HG02642 (cell line): ENCODE results near the gene PBX1.

Experiments used
- ATAC-seq: cut with Tn5 transposase; IDR thresholded peaks from one replicate; pipeline ENCODE4 v1.9.1; 2021; ENCODE audit warnings: mild to moderate bottlenecking; ENCODE audit not compliant: unreplicated experiment, poor library complexity

The PBX1 gene

DNA sequence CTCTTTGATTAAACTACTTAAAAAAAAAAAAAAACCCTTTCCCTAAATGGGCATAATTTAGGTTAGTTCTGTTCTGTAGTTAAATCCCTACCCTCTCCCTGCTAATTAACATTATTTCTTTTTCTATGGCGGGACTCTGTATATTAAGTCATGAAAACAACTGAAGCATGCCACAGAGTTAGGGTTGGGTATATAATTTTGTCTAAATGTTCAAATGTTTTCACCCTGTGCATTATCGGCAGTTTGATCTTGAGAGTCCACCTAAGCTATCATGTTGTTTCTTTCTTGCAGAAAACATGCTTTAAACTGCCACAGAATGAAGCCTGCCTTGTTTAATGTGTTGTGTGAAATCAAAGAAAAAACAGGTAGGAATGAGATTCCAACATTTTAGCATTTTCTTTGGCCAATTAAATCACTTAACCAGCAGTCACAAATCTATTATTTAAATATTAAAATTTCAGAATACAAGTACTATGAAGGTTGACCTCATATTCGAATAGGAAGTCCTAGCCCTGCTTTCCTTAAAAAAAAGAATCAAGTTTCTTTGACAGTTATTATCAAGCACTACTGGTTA, 4.0 kb downstream of the PBX1 start:
- no peak for ATAC-seq

DNA sequence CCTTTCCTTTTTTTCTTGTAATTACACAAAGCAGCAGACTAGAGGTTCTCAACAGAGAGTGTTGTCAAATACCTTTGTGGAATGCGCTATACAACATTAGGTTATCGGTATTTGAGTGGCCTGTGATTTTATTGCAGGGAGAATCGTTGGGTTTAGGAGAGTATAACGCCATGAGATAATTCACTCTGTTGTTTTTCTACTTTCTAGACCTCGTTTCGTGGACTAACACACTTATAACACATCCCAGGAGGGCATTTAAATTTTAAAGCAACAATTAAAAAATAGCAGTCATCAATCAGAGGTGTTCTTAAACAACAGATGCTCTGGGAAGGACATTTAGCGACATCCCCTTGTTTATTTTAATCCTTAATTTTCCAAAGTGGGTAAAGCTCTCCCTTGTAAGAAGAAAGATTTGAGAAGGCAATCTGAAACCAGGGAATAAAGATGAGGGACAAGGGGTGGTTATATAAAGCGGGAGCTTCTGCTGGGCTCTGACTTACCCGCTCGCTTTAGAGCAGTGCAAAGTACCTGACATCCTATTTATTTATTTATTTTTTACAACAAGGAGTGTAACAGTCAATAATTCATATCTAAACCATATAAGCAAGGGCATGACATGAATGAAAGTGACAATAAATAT, 4.9 kb downstream of the PBX1 start:
- no peak for ATAC-seq

DNA sequence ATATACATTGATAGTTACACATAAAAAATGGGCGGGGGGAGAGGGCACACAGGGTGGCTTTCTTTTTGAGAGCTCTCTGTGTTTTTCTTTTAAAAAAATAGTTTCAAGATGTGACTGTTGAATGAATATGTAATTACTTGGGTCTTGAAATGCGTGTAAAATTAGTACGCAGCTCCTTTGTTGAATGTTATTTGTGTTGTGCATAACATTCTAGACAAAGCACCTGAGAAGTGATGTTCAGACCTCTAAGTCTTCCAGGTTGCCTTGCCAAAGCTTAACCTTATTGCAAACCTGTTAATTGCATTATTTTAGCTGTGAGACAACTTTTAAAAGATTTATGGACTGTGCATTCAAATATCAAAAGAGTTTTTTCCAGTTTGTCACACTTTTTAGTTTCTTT, 5.4 kb downstream of the PBX1 start:
- no peak for ATAC-seq

DNA sequence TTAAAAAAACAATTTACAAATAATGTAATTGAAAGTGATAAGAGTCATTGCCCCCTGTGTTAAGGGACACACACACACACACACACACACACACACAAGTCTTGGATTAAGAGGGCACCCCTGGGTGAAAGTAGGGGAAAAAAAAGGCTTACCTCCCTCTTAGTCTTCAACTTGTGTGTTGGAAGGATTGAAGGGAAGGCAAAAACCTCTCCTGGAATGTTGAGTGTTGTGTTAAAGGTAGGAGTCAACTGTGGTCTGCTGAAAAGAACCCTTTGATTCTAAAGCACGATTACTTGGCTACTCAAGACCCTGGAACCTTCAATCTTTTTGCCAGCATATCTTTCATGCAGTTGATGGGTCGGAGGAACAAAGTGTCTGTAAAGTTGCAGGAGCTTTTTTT, 6.4 kb downstream of the PBX1 start:
- ATAC-seq, result no peak

DNA sequence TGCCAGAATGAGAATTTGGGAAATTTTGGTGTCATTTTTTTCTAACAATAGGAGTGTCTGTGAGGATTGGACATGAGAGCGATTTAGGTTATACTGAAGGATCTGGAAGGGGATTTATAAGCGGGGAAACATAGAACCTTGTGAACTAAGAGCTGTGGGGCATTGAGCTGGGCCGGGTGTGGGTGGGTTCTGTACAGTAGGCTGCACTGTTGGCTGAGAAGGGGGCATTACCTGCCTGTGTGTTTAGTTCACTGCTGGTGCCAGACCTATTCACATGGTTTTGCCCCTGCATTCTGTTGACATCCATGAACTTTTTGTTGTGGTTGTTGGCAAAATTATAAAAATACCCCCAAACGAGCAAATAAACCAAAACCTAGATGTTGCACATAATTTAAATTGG, 8.8 kb downstream of the PBX1 start:
- ATAC-seq, result no peak

DNA sequence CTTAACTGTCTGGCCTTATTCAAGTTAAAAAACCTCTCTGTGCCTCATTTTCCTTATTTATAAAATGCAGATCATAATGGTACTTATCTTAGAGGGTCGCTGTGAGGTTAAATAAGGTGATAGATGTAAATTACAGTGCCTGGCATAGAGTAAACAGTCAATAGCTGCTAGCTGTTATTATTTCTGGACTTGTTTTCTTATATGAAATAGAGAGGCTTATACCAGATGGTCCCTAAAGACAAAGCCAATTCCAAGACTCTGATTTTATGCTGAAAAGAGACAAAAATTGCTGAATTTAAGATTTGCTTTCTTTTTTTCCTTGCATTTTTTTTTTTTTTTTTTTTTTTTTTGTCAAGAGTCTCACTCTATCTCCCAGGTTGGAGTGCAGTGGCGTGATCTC, 10.3 kb downstream of the PBX1 start:
- no peak for ATAC-seq

DNA sequence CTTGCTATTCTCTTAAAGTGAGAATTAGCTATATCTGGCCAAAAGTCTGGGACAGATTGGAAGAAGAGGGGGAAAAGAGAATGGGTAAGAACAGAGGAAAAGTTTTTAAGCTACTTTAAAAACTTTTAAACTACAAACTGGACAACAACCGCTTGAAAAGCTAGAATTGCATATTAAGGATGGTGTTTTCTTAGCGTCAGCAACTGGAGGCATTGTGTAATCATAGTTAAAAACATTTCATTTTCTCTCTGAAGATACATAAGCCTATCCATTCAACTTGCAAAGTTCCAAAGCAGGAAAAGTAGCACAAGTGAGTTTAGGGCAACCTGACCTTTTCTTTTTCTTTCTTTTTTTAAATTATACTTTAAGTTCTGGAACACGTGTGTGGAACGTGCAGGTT, 10.9 kb downstream of the PBX1 start:
- ATAC-seq, result no peak

DNA sequence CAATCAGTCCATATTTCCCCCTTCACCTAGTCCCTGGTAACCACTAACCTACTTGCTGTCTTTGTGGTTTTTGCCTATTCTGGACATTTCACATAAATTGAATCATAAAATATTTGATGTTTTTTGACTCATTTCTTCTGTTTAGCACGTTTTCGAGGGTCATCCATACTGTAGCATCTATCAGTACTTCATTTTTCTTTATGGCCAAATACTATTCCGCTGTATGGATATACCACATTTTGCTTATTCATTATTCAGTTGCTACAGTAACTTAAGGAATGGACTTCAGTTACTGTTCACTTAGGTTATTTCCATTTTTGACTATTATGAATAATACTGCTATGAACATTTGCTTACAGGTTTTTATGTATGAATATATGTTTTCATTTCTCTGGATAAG, 12.3 kb downstream of the PBX1 start:
- ATAC-seq, result no peak

DNA sequence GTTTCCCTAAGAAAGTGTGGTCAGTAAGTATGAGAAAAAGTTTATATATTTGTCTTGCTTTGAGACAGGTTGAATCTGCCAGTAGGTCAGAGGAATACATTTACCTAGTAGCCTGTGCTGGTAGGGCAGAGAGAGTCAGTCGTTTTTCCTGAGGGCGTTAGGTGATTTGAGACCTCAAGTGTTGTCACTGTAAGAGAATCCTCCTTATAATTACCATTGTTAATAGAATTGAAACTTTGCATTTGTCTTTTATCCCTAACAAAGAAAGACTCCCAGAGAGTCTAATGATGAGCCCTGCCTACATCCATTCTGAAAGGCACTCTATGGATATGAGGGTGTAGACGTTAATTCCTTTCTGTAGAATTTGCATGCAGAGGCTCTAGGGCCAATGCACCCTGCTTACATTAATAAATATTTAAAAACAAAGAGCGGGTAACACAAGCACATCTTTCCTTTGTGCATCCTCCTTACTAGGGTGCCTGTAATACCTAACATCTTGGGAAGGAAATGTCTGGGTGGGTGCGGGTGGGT, 16.4 kb downstream of the PBX1 start:
- no peak for ATAC-seq

DNA sequence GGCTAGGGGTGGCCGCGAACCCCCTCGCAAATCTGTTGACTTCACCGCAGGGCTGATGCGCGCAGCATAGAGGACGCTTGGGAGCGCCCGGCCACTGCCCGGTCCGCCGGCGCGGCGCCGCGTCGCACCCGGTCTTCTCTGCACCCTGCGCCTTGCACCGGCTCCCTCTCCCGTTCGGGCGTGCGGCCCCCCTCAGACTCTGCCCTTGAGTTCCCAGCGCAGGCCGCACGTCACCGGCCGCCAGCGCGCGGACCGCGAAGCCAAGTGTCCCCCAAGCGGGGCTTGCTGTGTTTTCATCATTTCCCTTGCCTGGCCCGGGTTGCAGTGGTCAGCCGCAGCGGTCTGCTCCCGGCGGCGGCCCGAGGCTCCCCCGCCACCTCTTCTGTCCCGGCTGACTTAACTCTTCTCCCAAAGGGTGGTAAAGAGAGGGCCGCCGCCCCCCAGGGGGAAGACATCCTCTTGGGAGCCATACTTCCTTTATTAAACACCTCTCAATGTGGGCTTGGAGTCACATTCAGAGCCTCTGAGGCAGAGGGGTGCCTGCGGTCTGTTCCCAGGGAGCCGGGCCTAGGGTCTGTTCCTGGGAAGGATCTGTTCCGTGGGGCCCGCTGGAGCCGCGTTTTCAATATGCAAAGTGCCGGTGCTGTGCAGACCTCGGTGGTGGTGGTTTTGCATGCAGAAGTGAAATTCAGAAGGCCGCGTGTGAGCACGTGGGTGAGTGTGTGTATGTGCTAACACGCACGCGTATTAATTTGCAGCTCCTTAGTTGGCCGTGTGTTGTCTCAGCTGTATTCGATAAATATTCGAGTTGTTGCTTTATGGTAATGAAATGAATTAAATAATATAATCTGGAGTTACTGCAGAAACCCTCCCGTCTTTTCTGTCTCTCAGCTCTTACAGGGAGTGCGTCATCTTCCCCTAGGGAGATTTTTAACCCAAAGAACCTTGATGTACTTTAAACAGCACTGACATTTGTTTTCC, 17.6 kb downstream of the PBX1 start:
- no peak for ATAC-seq

DNA sequence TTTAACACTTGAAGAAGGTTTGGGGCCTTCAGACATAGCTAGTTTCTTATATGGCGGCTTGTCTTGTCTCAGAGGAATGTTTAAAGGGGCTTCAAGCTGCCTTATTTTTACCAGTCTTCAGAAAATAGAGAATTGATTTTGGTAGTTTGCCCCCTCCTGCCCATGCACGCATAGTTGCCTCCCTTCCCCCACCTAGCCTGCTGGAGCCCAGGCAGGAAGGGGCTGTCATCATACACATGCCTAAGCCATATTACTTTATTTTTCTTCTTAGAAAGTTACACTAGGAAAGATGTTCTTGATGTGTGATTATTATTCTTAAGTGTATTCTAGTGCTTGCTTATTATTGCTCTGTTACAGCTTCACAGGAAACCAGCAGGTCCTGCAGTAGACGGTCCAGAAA, 18.3 kb downstream of the PBX1 start:
- no peak for ATAC-seq

DNA sequence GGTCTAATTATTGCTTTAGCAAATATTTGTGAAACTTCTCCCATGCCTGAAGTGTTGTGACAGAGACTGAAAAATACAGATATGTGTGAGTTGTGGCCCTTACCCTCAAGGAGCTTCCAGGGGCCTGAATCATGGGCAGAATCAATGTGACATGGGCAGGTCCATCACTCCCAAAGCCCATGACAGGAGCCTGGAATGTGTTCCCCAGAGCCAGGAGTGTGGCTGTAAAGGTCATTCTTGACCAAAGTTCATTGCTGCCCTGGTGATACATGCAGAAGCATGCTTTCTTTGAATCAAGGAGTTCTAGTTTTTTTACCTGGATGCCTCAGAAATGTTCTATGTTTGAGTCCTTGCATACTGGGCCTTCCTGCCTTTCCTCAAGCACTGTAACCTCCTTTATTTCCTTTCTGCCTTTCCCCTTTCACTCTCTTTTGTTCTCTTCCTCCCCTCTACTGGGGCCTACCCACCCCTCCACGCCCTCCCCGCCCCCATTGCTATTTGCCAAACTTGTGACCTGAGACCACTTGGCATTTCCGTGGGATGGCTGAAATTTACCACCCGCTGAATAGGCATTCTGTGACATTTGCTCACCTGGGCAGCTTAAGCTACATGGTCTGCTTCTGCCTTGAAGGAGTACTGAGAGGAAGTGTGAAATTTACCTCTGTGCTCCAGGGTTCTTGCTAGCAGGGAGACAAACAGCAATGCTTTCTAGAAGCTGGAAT, 19.7 kb downstream of the PBX1 start:
- ATAC-seq, result no peak

DNA sequence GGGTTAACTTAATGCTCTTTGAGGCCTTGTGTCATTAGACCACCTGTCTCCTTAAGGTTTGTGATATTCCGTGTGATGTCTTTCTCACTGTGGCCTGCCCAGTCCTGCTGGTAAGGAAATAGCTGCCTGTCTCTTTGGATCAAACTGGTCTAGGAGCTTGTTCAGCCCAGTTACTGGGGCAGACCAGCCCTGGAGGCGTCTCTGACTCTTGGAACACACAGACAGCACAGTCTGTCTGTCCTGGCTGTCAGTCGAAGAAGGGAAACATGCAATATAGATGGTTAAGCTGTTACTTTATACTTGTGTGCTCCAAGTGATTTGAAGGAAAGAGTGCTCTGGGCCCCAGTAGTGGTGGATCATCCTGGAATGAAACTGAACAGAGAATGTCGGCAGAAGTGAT, 20.4 kb downstream of the PBX1 start:
- no peak for ATAC-seq

DNA sequence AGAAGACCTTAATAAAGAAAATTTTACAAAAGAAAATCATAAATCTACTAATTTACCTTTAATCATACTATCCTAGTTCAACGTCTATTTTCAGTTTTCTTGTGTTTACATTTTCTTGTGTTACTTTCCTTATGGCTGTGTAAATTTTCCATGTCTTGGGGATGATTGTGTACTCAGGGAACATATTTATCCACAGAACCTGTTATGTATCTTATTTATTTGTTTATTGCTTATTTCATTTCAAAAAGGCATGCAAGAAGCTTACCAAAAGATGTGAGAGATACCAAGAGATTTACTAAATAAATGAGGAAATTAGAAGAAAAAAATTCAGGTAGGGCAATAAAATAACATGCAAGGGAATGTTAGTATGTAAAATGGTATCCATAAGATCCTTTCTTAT, 22.8 kb downstream of the PBX1 start:
- ATAC-seq, result no peak

DNA sequence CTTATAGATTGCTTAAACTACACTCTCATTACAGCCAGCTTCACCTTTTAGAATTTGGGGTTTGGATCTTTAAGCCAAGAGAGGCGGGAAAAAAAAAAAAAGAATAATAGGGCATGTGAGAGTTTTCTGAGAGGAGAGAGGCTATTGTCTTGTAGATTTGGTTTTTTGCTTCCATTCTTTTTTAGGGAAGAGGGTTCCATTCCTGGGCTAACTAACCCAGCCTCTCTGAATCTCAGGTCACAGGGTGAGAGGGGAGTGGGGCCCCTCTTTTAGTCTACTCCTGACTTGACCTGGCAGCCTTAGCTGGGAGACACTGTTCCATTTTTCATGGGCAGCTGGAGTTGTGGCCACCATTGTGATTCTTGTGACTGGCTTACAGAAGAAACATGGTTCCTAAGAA, 24.2 kb downstream of the PBX1 start:
- no peak for ATAC-seq

DNA sequence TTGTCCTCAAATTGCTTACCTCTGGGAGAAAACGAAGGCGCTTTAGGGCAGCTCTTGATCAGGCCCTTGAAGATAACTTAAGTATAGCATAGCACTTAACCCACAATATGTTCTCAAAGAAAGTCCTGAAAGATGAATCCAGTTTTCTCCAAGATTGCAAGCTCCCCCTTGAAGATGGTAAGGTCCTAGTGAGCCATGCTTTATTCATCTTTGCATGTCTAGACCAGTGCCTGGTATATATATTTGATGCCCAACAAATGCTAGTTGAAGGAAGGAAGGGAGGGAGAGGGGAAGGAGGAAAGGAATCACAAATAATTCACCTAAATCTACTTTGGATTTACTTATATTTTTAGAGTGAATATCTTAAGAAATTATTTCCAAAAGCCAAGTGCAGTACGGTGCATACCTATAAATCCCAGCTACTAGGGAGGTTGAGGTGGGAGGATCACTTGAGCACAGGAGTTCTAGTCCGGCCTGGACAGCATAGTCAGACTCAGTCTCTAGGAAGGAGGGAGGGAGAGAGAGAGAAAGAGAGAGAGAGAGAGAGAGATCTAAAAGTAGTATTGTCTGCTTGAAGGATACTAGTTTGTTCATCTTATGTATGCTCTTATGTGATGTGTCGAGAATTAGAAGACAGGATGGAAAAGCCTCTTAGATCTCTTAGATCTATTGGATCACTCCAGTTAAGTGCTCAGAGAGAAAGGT, 25.0 kb downstream of the PBX1 start:
- ATAC-seq, result no peak

DNA sequence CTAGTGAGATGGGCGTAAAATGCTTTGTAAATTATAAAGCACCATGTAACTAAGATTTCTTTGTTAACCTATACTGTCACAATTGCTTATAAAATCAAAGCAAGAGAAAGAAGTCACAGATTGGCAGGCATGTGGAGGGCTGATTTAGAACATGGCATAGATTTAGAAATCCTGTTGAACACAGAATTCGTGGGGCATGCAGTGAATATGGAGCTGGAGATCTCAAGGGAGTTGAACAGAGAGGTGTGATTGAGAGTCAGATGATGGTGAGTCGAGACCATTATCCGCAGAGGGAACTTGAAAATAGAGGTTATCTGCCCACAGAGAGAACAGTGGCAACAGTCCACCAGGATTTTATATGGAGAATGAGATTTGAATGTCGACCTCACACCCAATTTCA, 27.6 kb downstream of the PBX1 start:
- no peak for ATAC-seq

DNA sequence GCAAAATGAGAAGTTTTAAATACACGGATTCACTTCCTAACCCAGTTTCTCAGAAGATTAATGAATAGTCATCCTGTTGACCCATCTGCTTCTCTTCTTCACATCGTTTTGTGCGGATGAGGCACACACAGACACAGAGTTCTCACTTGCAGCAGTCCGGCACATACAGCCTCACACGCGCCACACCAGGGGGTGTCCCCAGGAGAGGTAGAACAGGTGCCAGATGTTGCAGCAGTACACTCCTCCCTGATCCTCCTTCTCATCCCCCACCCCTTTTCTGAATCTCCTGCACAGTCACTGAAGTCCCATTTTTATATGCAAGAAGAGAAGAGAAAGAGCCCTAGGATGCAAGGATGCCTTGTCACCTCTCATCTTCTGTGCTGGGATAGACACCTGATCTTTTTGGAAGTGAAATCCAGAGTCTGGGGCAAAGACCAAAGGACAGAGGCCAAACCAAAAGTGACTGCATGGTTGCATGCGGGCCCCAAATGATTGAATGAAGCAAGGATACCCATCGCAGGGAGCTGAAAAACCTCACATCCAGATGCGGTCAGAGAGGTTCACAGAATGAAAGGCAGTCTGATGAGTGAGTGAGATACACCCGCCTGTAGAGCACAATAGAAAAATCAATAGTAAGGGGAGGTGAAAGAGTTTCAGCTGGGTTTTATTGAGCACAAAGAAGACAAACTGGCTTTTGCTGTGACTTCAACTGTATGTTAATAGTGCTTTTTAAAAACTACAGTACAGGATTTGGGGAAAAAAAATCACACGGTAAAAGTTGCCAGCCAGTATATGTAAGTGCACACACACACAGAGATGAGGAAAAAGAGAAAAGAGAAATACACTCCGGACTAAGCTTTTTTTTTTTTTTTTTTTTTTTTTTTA, 28.9 kb downstream of the PBX1 start:
- no peak for ATAC-seq
